ENCODE measurements around the gene EPS8.

DNA sequence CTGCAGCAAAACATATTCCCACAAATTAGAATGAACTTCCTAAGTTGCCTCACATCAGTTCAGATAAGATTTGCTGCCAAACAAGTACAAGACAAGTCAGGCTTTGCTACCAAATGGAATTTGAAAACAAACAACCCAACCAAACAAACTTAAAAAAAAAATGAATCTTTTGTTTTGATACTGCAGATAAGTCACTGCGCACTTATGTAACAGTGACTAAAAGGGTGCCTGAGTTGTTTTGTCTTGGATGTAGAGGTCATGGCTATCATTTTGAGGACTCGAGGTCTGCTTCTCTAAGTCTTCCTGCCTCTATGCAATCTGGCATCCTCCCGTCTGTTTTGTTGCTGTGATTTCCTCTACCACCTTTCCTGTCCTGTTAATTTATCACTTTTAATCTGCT is 11.1 kb upstream of the EPS8 start:
- TF ChIP-seq, protein P1, sequence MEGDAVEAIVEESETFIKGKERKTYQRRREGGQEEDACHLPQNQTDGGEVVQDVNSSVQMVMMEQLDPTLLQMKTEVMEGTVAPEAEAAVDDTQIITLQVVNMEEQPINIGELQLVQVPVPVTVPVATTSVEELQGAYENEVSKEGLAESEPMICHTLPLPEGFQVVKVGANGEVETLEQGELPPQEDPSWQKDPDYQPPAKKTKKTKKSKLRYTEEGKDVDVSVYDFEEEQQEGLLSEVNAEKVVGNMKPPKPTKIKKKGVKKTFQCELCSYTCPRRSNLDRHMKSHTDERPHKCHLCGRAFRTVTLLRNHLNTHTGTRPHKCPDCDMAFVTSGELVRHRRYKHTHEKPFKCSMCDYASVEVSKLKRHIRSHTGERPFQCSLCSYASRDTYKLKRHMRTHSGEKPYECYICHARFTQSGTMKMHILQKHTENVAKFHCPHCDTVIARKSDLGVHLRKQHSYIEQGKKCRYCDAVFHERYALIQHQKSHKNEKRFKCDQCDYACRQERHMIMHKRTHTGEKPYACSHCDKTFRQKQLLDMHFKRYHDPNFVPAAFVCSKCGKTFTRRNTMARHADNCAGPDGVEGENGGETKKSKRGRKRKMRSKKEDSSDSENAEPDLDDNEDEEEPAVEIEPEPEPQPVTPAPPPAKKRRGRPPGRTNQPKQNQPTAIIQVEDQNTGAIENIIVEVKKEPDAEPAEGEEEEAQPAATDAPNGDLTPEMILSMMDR (IDR thresholded peaks at IDR 0.05; ENCODE audit: low read length) = no peak
- TF ChIP-seq EZH2 (IDR thresholded peaks at IDR 0.05; ENCODE audit: borderline replicate concordance, low read length) = no peak

Measured in OCI-LY1 (cell line).